H1 (cell line): ENCODE measurements around the gene RNF224. TPM values are rescaled to one million over a fixed set of nuclear protein-coding genes. Genes with fewer than 3 reads are reported as not detected.

Experiments
- CTCF ChIA-PET: fragments of 300-600 bp; sonication (Branson Sonifier 250); formaldehyde crosslinking; loops from one replicate; lab custom pipeline; 2021; ENCODE audit not compliant: partially characterized antibody; lab: Charles Lee
- POLR2A ChIA-PET: fragments of 300-600 bp; sonication (Branson Sonifier 250); formaldehyde crosslinking; loops from one replicate; lab custom pipeline; 2021; ENCODE audit warnings: inconsistent platforms; ENCODE audit not compliant: partially characterized antibody; lab: Charles Lee
- DNase-seq, 2 experiments: peaks; one replicate each; pipeline versions ENCODE4 v3.0.0 to v3.0.0-alpha.2; 2010 to 2022; ENCODE audit warnings: low spot score in 2 of 2, low read depth in 1 of 2, mixed read lengths in 1 of 2
- FAIRE-seq: peaks from 2 replicates; lab custom pipeline; 2011; peaks lifted over from hg19 to GRCh38; lab: Jason Lieb, UNC
- H2AFZ ChIP-seq: 2 replicates; pipeline ENCODE4 v1.8.1; 2012; ENCODE audit warnings: low read length, inconsistent platforms
- H2AK5ac ChIP-seq: 2 replicates; pipeline ENCODE4 v1.6.1; 2013; ENCODE audit warnings: low read depth, low read length
- H2BK120ac ChIP-seq: replicated peaks from 2 replicates; pipeline ENCODE3; 2013; ENCODE audit warnings: low read depth, low read length, inconsistent platforms
- H2BK12ac ChIP-seq: 2 replicates; pipeline ENCODE4 v1.6.1; 2013; ENCODE audit warnings: low read depth, low read length
- H2BK15ac ChIP-seq: 2 replicates; pipeline ENCODE4 v1.6.1; 2013; ENCODE audit warnings: low read length
- H2BK20ac ChIP-seq: 2 replicates; pipeline ENCODE4 v1.6.1; 2013; ENCODE audit warnings: low read length
- H2BK5ac ChIP-seq: 2 replicates; pipeline ENCODE4 v1.6.1; 2013; ENCODE audit warnings: low read depth, low read length
- H3K14ac ChIP-seq: 2 replicates; pipeline ENCODE4 v1.6.1; 2013; ENCODE audit warnings: inconsistent platforms; ENCODE audit not compliant: insufficient read length
- H3K18ac ChIP-seq: 2 replicates; pipeline ENCODE4 v1.6.1; 2013; ENCODE audit warnings: low read length; ENCODE audit errors: extremely low read depth
- H3K23ac ChIP-seq: 2 replicates; pipeline ENCODE4 v1.6.1; 2013; ENCODE audit warnings: inconsistent platforms; ENCODE audit not compliant: insufficient read length
- H3K23me2 ChIP-seq: 2 replicates; pipeline ENCODE4 v1.6.1; 2013; ENCODE audit warnings: low read depth, low read length
- H3K27ac ChIP-seq: 2 replicates; pipeline ENCODE4 v1.6.1; 2011; ENCODE audit warnings: low read depth, low read length, inconsistent platforms
- H3K27me3 ChIP-seq, 4 experiments: replicated peaks in 1 of 4; 1 replicate in 1 of 4; 2 replicates in 3 of 4; pipeline versions ENCODE4 v1.6.1 to v1.8.1; 2011 to 2013; ENCODE audit warnings: low read length in 3 of 4, mild to moderate bottlenecking in 3 of 4, inconsistent platforms in 2 of 4, mixed read lengths in 2 of 4, moderate library complexity in 1 of 4; ENCODE audit not compliant: control insufficient read depth in 3 of 4, insufficient read depth in 3 of 4; ENCODE audit errors: extremely low read depth in 1 of 4
- H3K36me3 ChIP-seq, 4 experiments: 2 replicates each; pipeline versions ENCODE4 v1.6.1 to v1.8.1; 2011 to 2013; ENCODE audit warnings: mild to moderate bottlenecking in 4 of 4, low read length in 3 of 4, moderate library complexity in 2 of 4, control low read depth in 1 of 4, inconsistent platforms in 1 of 4; ENCODE audit not compliant: insufficient read depth in 4 of 4, control insufficient read depth in 2 of 4
- H3K4ac ChIP-seq: replicated peaks from 2 replicates; pipeline ENCODE3; 2013; ENCODE audit warnings: low read length, low read depth, mixed read lengths, inconsistent platforms; ENCODE audit not compliant: insufficient read length
- H3K4me1 ChIP-seq, 4 experiments: replicated peaks in 1 of 4; 1 replicate in 1 of 4; 2 replicates in 3 of 4; pipeline versions ENCODE4 v1.6.1 to v1.8.1; 2011 to 2013; ENCODE audit warnings: low read length in 3 of 4, inconsistent platforms in 2 of 4, mixed read lengths in 1 of 4; ENCODE audit not compliant: insufficient read depth in 4 of 4, control insufficient read depth in 3 of 4
- H3K4me2 ChIP-seq, 2 experiments: 2 replicates each; pipeline versions ENCODE4 v1.6.1 to v1.8.1; 2011 to 2013; ENCODE audit warnings: low read depth in 2 of 2, low read length in 2 of 2, control low read depth in 1 of 2, inconsistent platforms in 1 of 2, mild to moderate bottlenecking in 1 of 2; ENCODE audit not compliant: insufficient read depth in 1 of 2
- H3K4me3 ChIP-seq, 4 experiments: fragments of 200-600, 300-600 bp in 1 of 4; sonication (generic), shearing (Covaris generic), sonication (Bioruptor Twin) in 1 of 4; 2 replicates each; pipeline versions ENCODE4 v1.5.1 to v1.8.1; 2011 to 2016; ENCODE audit warnings: low read length in 4 of 4, low read depth in 3 of 4, control low read depth in 2 of 4, inconsistent platforms in 2 of 4, mild to moderate bottlenecking in 2 of 4, mixed read lengths in 1 of 4, moderate library complexity in 1 of 4; ENCODE audit not compliant: insufficient read depth in 2 of 4; ENCODE audit errors: extremely low read depth in 1 of 4
- H3K56ac ChIP-seq: replicated peaks from 2 replicates; pipeline ENCODE3; 2013; ENCODE audit warnings: low read depth, mild to moderate bottlenecking, mixed read lengths, low read length, inconsistent platforms; ENCODE audit not compliant: insufficient read length
- H3K79me1 ChIP-seq: 2 replicates; pipeline ENCODE4 v1.6.1; 2013; ENCODE audit warnings: low read depth, low read length, control low read depth
- H3K79me2 ChIP-seq, 2 experiments: 2 replicates each; pipeline versions ENCODE4 v1.6.1 to v1.8.1; 2012 to 2013; ENCODE audit warnings: low read length in 2 of 2, mild to moderate bottlenecking in 2 of 2, inconsistent platforms in 1 of 2; ENCODE audit not compliant: insufficient read depth in 2 of 2, control insufficient read depth in 1 of 2
- H3K9ac ChIP-seq, 4 experiments: replicated peaks in 1 of 4; 1 replicate in 1 of 4; 2 replicates in 3 of 4; pipeline versions ENCODE4 v1.6.1 to v1.8.1; 2011 to 2013; ENCODE audit warnings: low read depth in 3 of 4, low read length in 3 of 4, control low read depth in 2 of 4, mild to moderate bottlenecking in 2 of 4, moderate library complexity in 2 of 4, inconsistent platforms in 1 of 4; ENCODE audit errors: extremely low read depth in 1 of 4
- H3K9me3 ChIP-seq, 2 experiments: 2 replicates each; pipeline versions ENCODE4 v1.6.1 to v1.8.1; 2012 to 2013; ENCODE audit warnings: mild to moderate bottlenecking in 2 of 2, moderate library complexity in 2 of 2, control low read depth in 1 of 2, inconsistent platforms in 1 of 2, low read depth in 1 of 2, low read length in 1 of 2, mixed read lengths in 1 of 2; ENCODE audit not compliant: insufficient read depth in 2 of 2
- H4K20me1 ChIP-seq, 2 experiments: replicated peaks in 1 of 2; 2 replicates each; pipeline versions ENCODE3 to v1.8.1; 2011 to 2013; ENCODE audit warnings: inconsistent platforms in 2 of 2, low read length in 2 of 2, mild to moderate bottlenecking in 1 of 2; ENCODE audit not compliant: insufficient read depth in 2 of 2, control insufficient read depth in 1 of 2
- H4K5ac ChIP-seq: 2 replicates; pipeline ENCODE4 v1.6.1; 2013; ENCODE audit warnings: low read length, low read depth, mixed read lengths, inconsistent platforms; ENCODE audit not compliant: insufficient read length
- H4K8ac ChIP-seq: 2 replicates; pipeline ENCODE4 v1.8.0; 2013; ENCODE audit warnings: mild to moderate bottlenecking, moderate library complexity, low read length, inconsistent platforms; ENCODE audit not compliant: insufficient read depth; ENCODE audit errors: extremely low read depth
- H4K91ac ChIP-seq: replicated peaks from 2 replicates; pipeline ENCODE3; 2013; ENCODE audit warnings: low read length, mixed read lengths, inconsistent platforms; ENCODE audit not compliant: insufficient read length
- BCL11A ChIP-seq, 2 experiments: IDR thresholded peaks; one replicate each; pipeline ENCODE4 v1.6.1; 2011; ENCODE audit warnings: low read depth in 2 of 2, low read length in 2 of 2, mild to moderate bottlenecking in 2 of 2
- CBX8 ChIP-seq: fragments of 300-800, 300-1000 bp; sonication (generic); IDR thresholded peaks from 2 replicates; pipeline ENCODE4 v1.7.1; 2016; ENCODE audit warnings: low read depth, low read length, borderline replicate concordance
- FOSL1 ChIP-seq: IDR thresholded peaks from 2 replicates; pipeline ENCODE4 v1.6.1; 2011; ENCODE audit warnings: mild to moderate bottlenecking, low read depth, low read length, moderate library complexity; ENCODE audit not compliant: insufficient read depth
- RXRA ChIP-seq: IDR thresholded peaks from 2 replicates; pipeline ENCODE4 v1.6.1; 2011; ENCODE audit warnings: low read depth, mild to moderate bottlenecking, low read length, moderate library complexity; ENCODE audit not compliant: insufficient read depth
- WGBS, 2 experiments: shearing (Covaris generic) in 1 of 2; methylation state at CpG; one replicate each; pipeline versions ENCODE4 v1.1.6 to v1.1.7; 2013 to 2015; ENCODE audit warnings: low lambda C conversion rate in 2 of 2, mixed read lengths in 2 of 2, inconsistent platforms in 1 of 2, low coverage in 1 of 2, missing lambda C conversion rate in 1 of 2; ENCODE audit not compliant: insufficient replicate concordance in 2 of 2, insufficient coverage in 1 of 2, insufficient read length in 1 of 2; ENCODE audit errors: extremely low coverage in 1 of 2, missing lambda C conversion rate in 1 of 2; 5-methylcytosine and 5-hydroxymethylcytosine counted together
- polyA plus RNA-seq, 7 experiments: library from polyadenylated mRNA; depleted of rRNA in 3 of 7; stranded (reverse) in 5 of 7; unstranded in 2 of 7; fragments of >200 nt in 5 of 7; fragments of 200-250 nt in 2 of 7; gene quantifications; 1 replicate in 5 of 7; 2 replicates in 1 of 7; 4 replicates in 1 of 7; pipeline versions ENCODE4 v1.2.1 to v1.2.3, GENCODE V29; 2011 to 2013; ENCODE audit warnings: missing spikeins in 2 of 7, mixed read lengths in 2 of 7
- total RNA-seq: library from RNA; stranded (reverse); fragmentation: NEBNext Ultra II Directional; extraction: Animal tissue kit (Norgen Biotek cat#: 25700); gene quantifications from 2 replicates; pipeline ENCODE4 v1.2.1, GENCODE V29; 2021
- TF ChIP-seq, protein P1 (sequence below), 3 experiments: IDR thresholded peaks; 1 replicate in 2 of 3; 2 replicates in 1 of 3; pipeline versions ENCODE4 v1.5.1 to v1.6.1; 2011; ENCODE audit warnings: low read length in 3 of 3, mild to moderate bottlenecking in 3 of 3, inconsistent platforms in 2 of 3, low read depth in 1 of 3, moderate library complexity in 1 of 3; ENCODE audit not compliant: insufficient read depth in 1 of 3; ENCODE audit errors: control extremely low read depth in 1 of 3

The RNF224 gene
- total and polyA plus RNA-seq, 2 of the 8 experiments (the other 6 are each of a cell fraction or from before 2014, with no cell fraction given), result 0.24 TPM; not detected in 1

DNA sequence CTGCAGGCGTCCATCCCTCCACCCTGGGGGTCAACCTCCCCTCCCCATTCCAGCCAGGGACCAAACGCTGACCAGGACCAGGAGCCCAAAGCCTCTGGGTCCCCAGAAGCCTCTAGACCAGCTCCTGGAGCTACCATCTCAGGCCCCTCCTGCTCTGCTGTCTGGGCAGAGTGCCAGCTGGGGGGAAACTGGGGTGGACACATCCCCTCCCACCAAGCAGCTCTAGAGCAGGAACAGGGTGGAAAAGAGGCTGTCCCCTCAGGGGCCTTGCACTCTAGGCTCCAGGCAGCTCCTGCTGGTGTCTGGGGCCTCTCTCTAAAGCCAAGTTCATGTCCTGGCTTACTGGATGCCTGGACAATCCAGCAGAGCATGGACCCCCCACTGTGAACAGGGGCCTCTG is 34.4 kb upstream of the RNF224 start:
- Histone ChIP-seq H2BK5ac (no peak overlapping the region), H2BK120ac (no peak overlapping the region), H3K36me3 (peaks cover 0 to 4% (median 1%) of the 10 kb centered on the region in 4 experiments; a peak in 2 of 8 replicates), H3K23ac (no peak overlapping the region), H4K8ac (peak overlapping the region; percentile 46; the same call in 1 of the 2 replicates), H3K27me3 (no peaks in the 10 kb centered on the region), H4K5ac (no peak overlapping the region), H3K9me3 (no peaks in the 10 kb centered on the region), H3K4me3 (no peak overlapping the region)
- POLR2A ChIA-PET, result interaction anchor here (0.6 to 11.0 kb wide), 7 partner anchors 9 to 67 kb away, joined by 3 to 107 read pairs (median 3); partner anchors contain the start of genes NDOR1, RNF224, TMEM203 and TUBB4B
- no peak for FAIRE-seq
- TF ChIP-seq, protein P1, sequence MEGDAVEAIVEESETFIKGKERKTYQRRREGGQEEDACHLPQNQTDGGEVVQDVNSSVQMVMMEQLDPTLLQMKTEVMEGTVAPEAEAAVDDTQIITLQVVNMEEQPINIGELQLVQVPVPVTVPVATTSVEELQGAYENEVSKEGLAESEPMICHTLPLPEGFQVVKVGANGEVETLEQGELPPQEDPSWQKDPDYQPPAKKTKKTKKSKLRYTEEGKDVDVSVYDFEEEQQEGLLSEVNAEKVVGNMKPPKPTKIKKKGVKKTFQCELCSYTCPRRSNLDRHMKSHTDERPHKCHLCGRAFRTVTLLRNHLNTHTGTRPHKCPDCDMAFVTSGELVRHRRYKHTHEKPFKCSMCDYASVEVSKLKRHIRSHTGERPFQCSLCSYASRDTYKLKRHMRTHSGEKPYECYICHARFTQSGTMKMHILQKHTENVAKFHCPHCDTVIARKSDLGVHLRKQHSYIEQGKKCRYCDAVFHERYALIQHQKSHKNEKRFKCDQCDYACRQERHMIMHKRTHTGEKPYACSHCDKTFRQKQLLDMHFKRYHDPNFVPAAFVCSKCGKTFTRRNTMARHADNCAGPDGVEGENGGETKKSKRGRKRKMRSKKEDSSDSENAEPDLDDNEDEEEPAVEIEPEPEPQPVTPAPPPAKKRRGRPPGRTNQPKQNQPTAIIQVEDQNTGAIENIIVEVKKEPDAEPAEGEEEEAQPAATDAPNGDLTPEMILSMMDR (IDR thresholded peaks at IDR 0.05; ENCODE audit: control extremely low read depth in 1 of 3, insufficient read depth in 1 of 3, low read depth in 1 of 3, low read length in 3 of 3), result no peak
- TF ChIP-seq BCL11A (IDR thresholded peaks at IDR 0.05; ENCODE audit: low read depth in 2 of 2, low read length in 2 of 2), result no peak
- no peak for TF ChIP-seq CBX8
- no peak for TF ChIP-seq FOSL1
- TF ChIP-seq RXRA, result no peak
- TF ChIP-seq, all 59 proteins: peak for 0
- Histone ChIP-seq H3K23me2 (peaks cover 3% of the 10 kb centered on the region; the same call in 1 of the 2 replicates), H2BK12ac (no peak overlapping the region), H3K14ac (no peak overlapping the region), H2AK5ac (no peak overlapping the region), H2BK15ac (no peak overlapping the region), H2BK20ac (no peak overlapping the region), H4K20me1 (peaks cover 15 to 30% of the 10 kb centered on the region in 2 experiments), H3K4me1 (peaks cover 0 to 25% (median 8%) of the 10 kb centered on the region in 4 experiments; a peak in 6 of 7 replicates), H3K79me1 (peaks cover 12% of the 10 kb centered on the region), H2AFZ (no peak overlapping the region), H3K4me2 (no peak overlapping the region), H3K18ac (no peak overlapping the region), H3K27ac (no peak overlapping the region), H3K4ac (no peak overlapping the region), H3K56ac (no peak overlapping the region), H3K9ac (no peak overlapping the region), H3K79me2 (peaks cover 0 to 23% of the 10 kb centered on the region in 2 experiments; a peak in 1 of 4 replicates), H4K91ac (no peak overlapping the region)
- DNase-seq, result no peak
- 79% methylated on average over 2 of the region's 2 CpGs; no CpG with 5 or more reads in 1 of the 2 experiments for WGBS, 2 experiments
- CTCF ChIA-PET, result interaction anchor here (1.1 to 14.0 kb wide), 5 partner anchors 15 to 62 kb away, joined by 3 to 204 read pairs (median 4); partner anchors contain the start of genes CYSRT1, LRRC26, RNF208 and RNF224
